Skin of body (tissue), 2 donors: ENCODE data around the gene DNAJC10. TPM values are rescaled to one million over a fixed set of nuclear protein-coding genes. Genes with fewer than 3 reads are reported as not detected.
"Not testable (repeated sequence)": the region's sequence is repeated elsewhere in the genome, so short reads cannot be mapped to it uniquely, and the experiment has no call there.

Experiments used
- DNase-seq: peaks from one replicate; lab custom pipeline; 2025; lab: John Stamatoyannopoulos, UW
- total RNA-seq: library from RNA; depleted of rRNA; stranded (reverse); fragments of >200 nt; gene quantifications from one replicate; pipeline ENCODE4 v1.2.3, GENCODE V29; 2014

Gene DNAJC10
- total RNA-seq, 1 donor from 2014 or later = 55.6 TPM

DNA sequence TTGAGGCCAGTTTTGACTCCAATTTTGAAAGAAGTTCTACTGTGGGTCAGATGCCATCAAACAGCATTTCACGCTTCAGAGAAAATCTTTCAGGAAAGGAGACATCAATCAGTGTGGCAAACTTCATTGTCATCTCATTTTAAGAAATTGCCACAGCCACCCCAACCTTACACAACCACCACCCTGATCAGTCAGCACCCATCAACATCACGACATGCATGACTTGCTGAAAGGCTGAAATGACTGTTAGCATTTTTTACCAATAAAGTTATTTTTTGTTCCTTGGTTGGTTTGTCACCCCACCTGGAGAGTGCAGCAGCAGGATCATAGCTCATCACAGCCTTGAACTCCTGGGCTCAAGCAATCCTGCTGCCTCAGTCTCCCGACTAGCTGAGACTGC, 10.4 kb downstream of the DNAJC10 start:
- DNase-seq = no peak

- no peak for DNase-seq
These were observed 12.0 kb downstream of the DNAJC10 start for GRCh38 chr2:182728014-182728413.

DNA sequence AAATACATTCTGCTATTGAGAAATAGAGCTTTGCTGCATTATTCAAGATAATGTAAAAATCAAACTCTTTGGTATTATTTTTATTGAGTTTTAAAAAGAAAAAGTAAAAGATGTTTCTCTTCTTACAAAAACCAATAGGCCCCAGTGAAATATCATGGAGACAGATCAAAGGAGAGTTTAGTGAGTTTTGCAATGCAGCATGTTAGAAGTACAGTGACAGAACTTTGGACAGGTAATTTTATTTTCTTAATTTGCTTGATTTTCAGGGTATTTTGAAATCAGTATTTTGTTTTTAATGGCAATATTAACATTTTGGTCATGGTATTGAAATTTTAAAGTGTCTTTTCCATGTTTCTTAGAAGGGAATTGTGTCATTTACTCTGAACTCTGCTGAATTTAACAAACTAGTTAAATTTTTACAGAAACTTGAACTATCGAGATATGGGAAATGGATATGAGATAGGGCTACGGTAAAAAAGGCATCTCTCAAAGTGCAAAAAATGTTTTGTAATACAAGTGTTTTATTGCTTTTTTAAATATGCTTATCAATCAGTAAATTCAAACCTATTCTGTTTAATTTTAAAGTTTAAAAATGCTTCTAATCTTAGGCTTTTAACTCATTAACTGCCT, 13.8 kb downstream of the DNAJC10 start:
- no peak for DNase-seq

- DNase-seq = no peak
These were observed 14.4 kb downstream of the DNAJC10 start for GRCh38 chr2:182730486-182730885.

GRCh38 chr2:182732736-182733135, 16.7 kb downstream of the DNAJC10 start:
- DNase-seq = no peak

GRCh38 chr2:182733572-182733971, 17.5 kb downstream of the DNAJC10 start:
- DNase-seq = no peak

GRCh38 chr2:182736856-182737255, 20.8 kb downstream of the DNAJC10 start:
- DNase-seq = not testable (repeated sequence)

- DNase-seq = no peak
These were observed 24.6 kb downstream of the DNAJC10 start for GRCh38 chr2:182740701-182741100.

- no peak for DNase-seq
These were observed 25.6 kb downstream of the DNAJC10 start for GRCh38 chr2:182741620-182742019.

DNA sequence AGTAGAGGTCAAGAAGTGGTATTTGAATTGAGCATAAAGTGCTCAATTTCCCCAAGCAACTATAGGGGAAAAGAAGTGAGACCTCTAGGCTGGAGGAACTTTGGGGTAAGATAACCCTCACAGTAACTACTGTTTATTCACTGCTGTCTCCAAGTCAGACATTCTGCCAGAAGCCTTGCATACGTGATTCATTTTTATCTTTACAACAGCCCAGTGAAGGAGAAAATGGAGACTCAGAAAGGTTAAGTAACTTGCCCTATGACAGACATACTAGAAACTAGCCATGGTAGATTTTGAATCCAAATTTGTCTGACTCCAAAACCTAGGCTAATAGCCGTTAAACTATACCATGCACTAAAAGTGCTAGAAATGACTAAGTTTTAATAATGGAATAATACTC, 28.4 kb downstream of the DNAJC10 start:
- no peak for DNase-seq

- no peak for DNase-seq
These were observed 29.0 kb downstream of the DNAJC10 start for GRCh38 chr2:182745061-182745460.

- DNase-seq = not testable (repeated sequence)
These were observed 29.8 kb downstream of the DNAJC10 start for GRCh38 chr2:182745894-182746293.

GRCh38 chr2:182754231-182754630, 38.2 kb downstream of the DNAJC10 start:
- DNase-seq = no peak

GRCh38 chr2:182758379-182758778, 42.3 kb downstream of the DNAJC10 start:
- no peak for DNase-seq

DNA sequence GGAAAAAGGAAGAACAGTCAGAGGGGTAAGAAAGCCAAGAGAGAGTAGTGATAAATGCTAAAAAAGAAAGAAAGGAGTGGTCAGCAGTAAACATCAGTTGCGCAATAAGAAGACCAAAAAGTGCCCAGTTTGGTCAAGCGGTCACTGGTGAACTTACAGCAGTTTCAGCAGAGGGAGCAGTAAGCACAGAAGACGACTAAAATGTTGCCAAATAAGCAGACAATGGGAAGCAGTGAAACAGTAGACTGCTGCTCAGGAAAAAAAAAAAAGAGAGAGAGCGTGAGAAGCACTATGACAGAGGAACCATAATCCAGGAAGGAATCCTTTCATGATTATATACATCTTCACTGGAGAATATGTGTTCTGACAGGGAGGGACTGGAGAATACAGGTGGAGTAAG, 45.8 kb downstream of the DNAJC10 start:
- no peak for DNase-seq

DNA sequence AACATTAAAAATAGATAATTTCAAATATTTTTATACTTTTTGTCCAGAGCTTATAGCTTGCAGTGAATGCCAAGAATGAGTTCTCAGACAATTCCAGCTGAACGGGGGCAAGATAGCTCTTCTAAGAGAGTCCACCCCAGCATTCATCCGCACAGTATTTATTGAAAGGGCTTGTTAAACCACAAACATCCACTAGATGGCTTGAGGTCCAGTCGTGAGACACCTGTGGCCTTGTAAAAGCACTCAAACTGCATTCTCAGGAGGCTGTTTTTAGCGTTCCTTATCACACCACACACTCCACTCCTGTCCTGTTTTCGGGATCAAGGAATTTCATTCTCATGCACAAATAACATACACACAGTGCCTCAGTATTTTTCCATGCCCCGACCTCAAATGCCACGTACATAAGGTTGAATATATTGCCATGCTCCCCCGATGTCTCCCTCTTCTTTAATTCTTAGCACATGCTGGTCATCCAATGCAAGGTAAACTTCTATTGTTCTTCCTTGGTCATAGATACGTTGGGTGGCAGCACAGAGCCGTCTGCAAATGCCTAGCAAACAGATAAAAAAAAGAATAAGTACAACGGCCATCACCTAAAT, 47.4 kb downstream of the DNAJC10 start:
- DNase-seq = no peak

DNA sequence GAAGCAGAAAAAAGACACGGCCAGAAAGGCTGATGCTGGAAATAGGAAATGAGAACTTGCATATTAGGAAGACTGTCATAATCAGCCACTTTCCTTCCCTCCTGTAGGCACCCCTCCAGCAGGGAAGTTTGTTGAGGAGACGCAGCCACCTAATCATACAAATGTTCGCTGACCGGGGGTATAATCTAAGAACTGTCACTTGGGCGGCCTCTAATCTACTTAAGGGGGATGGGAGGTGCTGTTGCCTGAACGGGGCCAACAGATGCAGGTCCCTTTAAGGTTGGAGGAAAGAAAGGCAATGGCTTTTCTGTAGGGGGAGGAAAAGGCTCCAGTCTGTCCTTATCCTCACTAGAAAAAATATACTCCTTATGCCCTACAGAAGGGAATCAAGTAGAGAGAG, 50.6 kb downstream of the DNAJC10 start:
- DNase-seq = no peak

- DNase-seq = no peak
These were observed 51.5 kb downstream of the DNAJC10 start for GRCh38 chr2:182767578-182767977.

DNA sequence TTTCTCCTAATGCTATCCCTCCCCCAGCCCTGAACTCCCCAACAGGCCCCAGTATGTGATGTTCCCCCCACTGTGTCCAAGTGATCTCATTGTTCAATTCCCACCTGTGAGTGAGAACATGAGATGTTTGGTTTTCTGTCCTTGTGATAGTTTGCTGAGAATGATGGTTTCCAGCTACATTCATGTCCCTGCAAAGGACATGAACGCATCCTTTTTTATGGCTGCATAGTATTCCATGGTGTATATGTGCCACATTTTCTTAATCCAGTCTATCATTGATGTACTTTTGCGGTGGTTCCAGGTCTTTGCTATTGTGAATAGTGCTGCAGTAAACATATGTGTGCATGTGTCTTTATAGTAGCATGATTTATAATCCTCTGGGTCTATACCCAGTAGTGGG, 52.9 kb downstream of the DNAJC10 start:
- DNase-seq = not testable (repeated sequence)

- DNase-seq = no peak
These were observed 63.3 kb downstream of the DNAJC10 start for GRCh38 chr2:182779323-182779722.

- not testable (repeated sequence) for DNase-seq
These were observed 65.0 kb downstream of the DNAJC10 start for GRCh38 chr2:182781099-182781498.

- not testable (repeated sequence) for DNase-seq
These were observed 66.6 kb downstream of the DNAJC10 start for GRCh38 chr2:182782686-182783085.

GRCh38 chr2:182784058-182784706, 68.1 kb downstream of the DNAJC10 start:
- DNase-seq = no peak
